Measurements from ENCODE around the gene CORO2B.

GRCh38 chr15:68546318-68546717 is 32.5 kb upstream of the CORO2B start:
- TF ChIP-seq CTCF (IDR thresholded peaks at IDR 0.05; ENCODE audit: low read depth, low read length) (no peak), MAX (IDR thresholded peaks at IDR 0.05; ENCODE audit: low read depth, low read length) (no peak), POLR2A (IDR thresholded peaks at IDR 0.05; ENCODE audit: extremely low read depth, insufficient read length) (no peak)
